Astrocyte (in vitro differentiated cells and primary cell): Measurements from ENCODE around the gene SLC45A1. TPM values are rescaled to one million over a fixed set of nuclear protein-coding genes. Genes with fewer than 3 reads are reported as not detected.
"Not testable (repeated sequence)": the region's sequence is repeated elsewhere in the genome, so short reads cannot be mapped to it uniquely, and the experiment has no call there.

Source experiments
- DNase-seq: peaks from one replicate; pipeline ENCODE4 v3.0.0-alpha.2; 2010; ENCODE audit warnings: low read depth
- FAIRE-seq: peaks from 2 replicates; lab custom pipeline; 2011; peaks lifted over from hg19 to GRCh38; lab: Jason Lieb, UNC
- H2AFZ ChIP-seq: 2 replicates; pipeline ENCODE4 v1.6.0; 2012; ENCODE audit warnings: low read depth, low read length, inconsistent platforms
- H3K27ac ChIP-seq: 2 replicates; pipeline ENCODE4 v1.5.1; 2011; ENCODE audit warnings: low read depth, low read length, inconsistent platforms
- H3K27me3 ChIP-seq: 2 replicates; pipeline ENCODE4 v1.6.0; 2011; ENCODE audit warnings: low read length, inconsistent platforms; ENCODE audit not compliant: insufficient read depth
- H3K36me3 ChIP-seq: 2 replicates; pipeline ENCODE4 v1.5.1; 2011; ENCODE audit warnings: low read length, inconsistent platforms; ENCODE audit not compliant: insufficient read depth
- H3K4me1 ChIP-seq: 2 replicates; pipeline ENCODE4 v1.5.1; 2011; ENCODE audit warnings: low read length, inconsistent platforms; ENCODE audit not compliant: insufficient read depth
- H3K4me2 ChIP-seq: 2 replicates; pipeline ENCODE4 v1.6.0; 2012; ENCODE audit warnings: low read length, inconsistent platforms
- H3K4me3 ChIP-seq: 2 replicates; pipeline ENCODE4 v1.5.1; 2011; ENCODE audit warnings: low read depth, mild to moderate bottlenecking, low read length, inconsistent platforms; ENCODE audit not compliant: insufficient read depth
- H3K79me2 ChIP-seq: 2 replicates; pipeline ENCODE4 v1.6.0; 2012; ENCODE audit warnings: mild to moderate bottlenecking, low read length, inconsistent platforms; ENCODE audit not compliant: insufficient read depth
- H3K9ac ChIP-seq: 2 replicates; pipeline ENCODE4 v1.6.0; 2012; ENCODE audit warnings: mild to moderate bottlenecking, low read length, inconsistent platforms
- H3K9me3 ChIP-seq: 2 replicates; pipeline ENCODE4 v1.5.1; 2012; ENCODE audit warnings: low read depth, mild to moderate bottlenecking, low read length, inconsistent platforms; ENCODE audit not compliant: insufficient read depth
- H4K20me1 ChIP-seq: 2 replicates; pipeline ENCODE4 v1.6.0; 2012; ENCODE audit warnings: low read length, inconsistent platforms; ENCODE audit not compliant: insufficient read depth
- H3K27ac Mint-ChIP-seq: one replicate; pipeline ENCODE4 v1.8.0; 2021; ENCODE audit warnings: mild to moderate bottlenecking, mixed read lengths; ENCODE audit not compliant: unreplicated experiment
- H3K27me3 Mint-ChIP-seq: one replicate; pipeline ENCODE4 v1.8.0; 2021; ENCODE audit warnings: low read depth, mixed read lengths; ENCODE audit not compliant: unreplicated experiment
- H3K36me3 Mint-ChIP-seq: one replicate; pipeline ENCODE4 v1.8.0; 2021; ENCODE audit warnings: low read depth, mixed read lengths; ENCODE audit not compliant: unreplicated experiment
- H3K4me1 Mint-ChIP-seq: one replicate; pipeline ENCODE4 v1.8.0; 2021; ENCODE audit warnings: low read depth, mixed read lengths; ENCODE audit not compliant: unreplicated experiment
- H3K4me3 Mint-ChIP-seq: one replicate; pipeline ENCODE4 v1.8.0; 2021; ENCODE audit warnings: mild to moderate bottlenecking, moderate library complexity, mixed read lengths; ENCODE audit not compliant: unreplicated experiment
- H3K9me3 Mint-ChIP-seq: one replicate; pipeline ENCODE4 v1.8.0; 2021; ENCODE audit warnings: mild to moderate bottlenecking, mixed read lengths; ENCODE audit not compliant: unreplicated experiment
- EZH2 ChIP-seq: IDR thresholded peaks from 2 replicates; pipeline ENCODE4 v1.6.1; 2012; ENCODE audit warnings: mild to moderate bottlenecking, low read length, inconsistent platforms; ENCODE audit not compliant: insufficient read depth
- total RNA-seq: library from RNA; stranded (reverse); gene quantifications from 2 replicates; pipeline ENCODE4 v1.2.1, GENCODE V29; 2021
- TF ChIP-seq, protein P1 (sequence below): IDR thresholded peaks from 2 replicates; pipeline ENCODE4 v1.5.1; 2011; ENCODE audit warnings: low read depth, mild to moderate bottlenecking, inconsistent platforms, low read length, moderate library complexity; ENCODE audit not compliant: insufficient read depth

SLC45A1 gene
- total RNA-seq, 1 donor from 2014 or later = 0.95 TPM

DNA sequence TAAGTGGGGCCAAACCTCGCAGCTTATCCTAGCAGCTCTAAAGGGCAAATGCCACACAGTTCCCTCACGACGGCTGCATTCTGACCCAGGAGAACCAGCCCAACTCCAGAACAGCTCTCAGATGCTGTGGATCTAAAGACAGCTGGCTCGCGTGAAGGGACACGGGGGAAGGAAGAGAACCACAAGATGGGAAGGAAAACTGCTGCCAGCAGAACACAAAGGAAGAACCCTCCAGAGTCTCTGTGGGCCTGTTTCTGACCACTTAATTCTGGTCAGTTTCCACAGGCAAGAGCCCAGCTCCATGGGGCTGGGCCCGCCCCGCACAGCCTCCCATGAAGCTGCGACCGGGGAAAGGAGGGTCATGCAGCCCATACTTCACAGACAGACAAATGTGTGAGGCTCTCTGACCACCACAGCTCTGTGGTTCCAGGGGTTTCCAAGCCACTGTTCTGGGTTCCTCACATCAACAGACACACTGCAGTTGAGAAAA lies 61.1 kb downstream of the SLC45A1 start:
- Histone ChIP-seq H3K79me2 (peaks cover 86% of the 10 kb centered on the region), H3K9ac (no peak overlapping the region), H2AFZ (no peak overlapping the region), H3K4me1 (peaks cover 20% of the 10 kb centered on the region), H3K9me3 (no peaks in the 10 kb centered on the region), H3K36me3 (no peaks in the 10 kb centered on the region), H4K20me1 (peaks cover 79% of the 10 kb centered on the region), H3K27me3 (no peaks in the 10 kb centered on the region), H3K4me2 (no peak overlapping the region), H3K27ac (no peak overlapping the region), H3K4me3 (no peak overlapping the region)
- TF ChIP-seq EZH2 = no peak
- TF ChIP-seq, protein P1, sequence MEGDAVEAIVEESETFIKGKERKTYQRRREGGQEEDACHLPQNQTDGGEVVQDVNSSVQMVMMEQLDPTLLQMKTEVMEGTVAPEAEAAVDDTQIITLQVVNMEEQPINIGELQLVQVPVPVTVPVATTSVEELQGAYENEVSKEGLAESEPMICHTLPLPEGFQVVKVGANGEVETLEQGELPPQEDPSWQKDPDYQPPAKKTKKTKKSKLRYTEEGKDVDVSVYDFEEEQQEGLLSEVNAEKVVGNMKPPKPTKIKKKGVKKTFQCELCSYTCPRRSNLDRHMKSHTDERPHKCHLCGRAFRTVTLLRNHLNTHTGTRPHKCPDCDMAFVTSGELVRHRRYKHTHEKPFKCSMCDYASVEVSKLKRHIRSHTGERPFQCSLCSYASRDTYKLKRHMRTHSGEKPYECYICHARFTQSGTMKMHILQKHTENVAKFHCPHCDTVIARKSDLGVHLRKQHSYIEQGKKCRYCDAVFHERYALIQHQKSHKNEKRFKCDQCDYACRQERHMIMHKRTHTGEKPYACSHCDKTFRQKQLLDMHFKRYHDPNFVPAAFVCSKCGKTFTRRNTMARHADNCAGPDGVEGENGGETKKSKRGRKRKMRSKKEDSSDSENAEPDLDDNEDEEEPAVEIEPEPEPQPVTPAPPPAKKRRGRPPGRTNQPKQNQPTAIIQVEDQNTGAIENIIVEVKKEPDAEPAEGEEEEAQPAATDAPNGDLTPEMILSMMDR = no peak
- Mint-ChIP-seq H3K9me3 (no peaks in the 10 kb centered on the region), H3K27ac (peak overlapping the region; percentile 72), H3K27me3 (no peaks in the 10 kb centered on the region), H3K36me3 (peaks cover 8% of the 10 kb centered on the region), H3K4me3 (no peak overlapping the region), H3K4me1 (peaks cover 38% of the 10 kb centered on the region)
- FAIRE-seq (no peak), DNase-seq (no peak)

DNA sequence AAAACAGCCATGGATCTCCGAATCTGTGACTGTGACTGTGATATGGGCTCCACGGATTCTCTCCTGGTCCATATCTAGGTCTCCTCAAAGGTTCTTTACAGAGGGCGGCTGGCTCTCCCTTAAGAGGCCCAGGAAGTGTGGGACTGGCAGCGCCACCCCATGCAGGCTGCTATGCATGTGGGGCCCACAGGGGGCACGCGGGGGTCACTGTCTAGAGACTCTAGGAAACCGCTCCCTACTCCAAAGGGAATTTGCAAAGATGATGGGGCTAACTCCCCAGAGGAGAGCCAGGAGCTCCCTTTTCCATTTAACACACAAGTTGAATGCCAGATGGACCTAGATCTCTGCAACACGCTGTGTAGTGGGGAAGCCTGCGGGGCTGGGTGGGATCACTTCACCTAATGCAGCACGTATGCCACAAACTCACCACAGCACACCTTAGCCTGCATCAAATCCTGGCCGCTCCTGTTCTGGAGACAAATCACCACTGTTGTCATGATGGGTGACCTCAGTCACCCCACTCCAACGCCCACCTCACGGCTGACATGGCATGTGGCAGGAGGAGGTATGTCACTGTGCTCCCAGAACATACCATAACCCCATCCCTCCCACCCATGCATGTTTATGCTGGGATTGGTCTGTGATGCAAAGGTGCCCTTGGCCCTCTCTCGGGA lies 61.7 kb downstream of the SLC45A1 start:
- peaks cover 79% of the 10 kb centered on the region for H4K20me1 ChIP-seq
- FAIRE-seq (no peak), DNase-seq (no peak)
- Mint-ChIP-seq H3K9me3 (no peaks in the 10 kb centered on the region), H3K4me1 (peaks cover 41% of the 10 kb centered on the region), H3K36me3 (peaks cover 7% of the 10 kb centered on the region), H3K27me3 (no peaks in the 10 kb centered on the region), H3K27ac (no peak overlapping the region), H3K4me3 (no peak overlapping the region)
- peaks cover 87% of the 10 kb centered on the region for H3K79me2 ChIP-seq
- H3K27ac ChIP-seq = no peak overlapping the region
- no peak overlapping the region for H2AFZ ChIP-seq
- H3K9me3 ChIP-seq = no peaks in the 10 kb centered on the region
- H3K36me3 ChIP-seq = no peaks in the 10 kb centered on the region
- TF ChIP-seq, protein P1 = no peak
- no peak for TF ChIP-seq EZH2
- no peak overlapping the region for H3K4me2 ChIP-seq
- no peak overlapping the region for H3K4me3 ChIP-seq
- H3K4me1 ChIP-seq = peaks cover 17% of the 10 kb centered on the region
- H3K9ac ChIP-seq = no peak overlapping the region
- no peaks in the 10 kb centered on the region for H3K27me3 ChIP-seq

DNA sequence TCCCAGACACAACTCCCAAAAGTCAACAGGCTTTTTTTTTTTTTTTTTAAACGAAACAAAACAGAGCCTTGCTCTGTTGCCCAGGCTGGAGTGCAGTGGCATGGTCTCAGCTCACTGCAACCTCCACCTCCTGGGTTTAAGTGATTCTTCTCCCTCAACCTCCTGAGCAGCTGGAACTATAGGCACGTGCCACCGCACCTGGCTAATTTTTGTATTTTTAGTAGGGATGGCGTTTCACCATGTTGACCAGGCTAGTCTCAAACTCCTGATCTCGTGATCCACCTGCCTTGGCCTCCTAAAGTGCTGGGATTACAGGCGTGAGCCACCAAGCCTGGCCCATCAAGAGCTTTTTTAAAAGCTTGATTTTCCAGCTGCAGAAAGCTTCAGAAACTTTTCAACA lies 62.4 kb downstream of the SLC45A1 start:
- not testable (repeated sequence) for H3K4me3 Mint-ChIP-seq, H3K36me3 Mint-ChIP-seq, H3K27me3 Mint-ChIP-seq, H2AFZ ChIP-seq, H3K27ac ChIP-seq, H3K9me3 Mint-ChIP-seq, H3K36me3 ChIP-seq, H3K9ac ChIP-seq, FAIRE-seq, H3K27me3 ChIP-seq, DNase-seq, H3K4me3 ChIP-seq, H3K27ac Mint-ChIP-seq, H3K4me2 ChIP-seq, H3K9me3 ChIP-seq
- Histone ChIP-seq H3K79me2 (peaks cover 89% of the 10 kb centered on the region), H3K4me1 (peaks cover 17% of the 10 kb centered on the region), H4K20me1 (peaks cover 82% of the 10 kb centered on the region)
- H3K4me1 Mint-ChIP-seq = peaks cover 42% of the 10 kb centered on the region
